ENCODE results near the gene PDZD4.

PDZD4 gene, protein sequence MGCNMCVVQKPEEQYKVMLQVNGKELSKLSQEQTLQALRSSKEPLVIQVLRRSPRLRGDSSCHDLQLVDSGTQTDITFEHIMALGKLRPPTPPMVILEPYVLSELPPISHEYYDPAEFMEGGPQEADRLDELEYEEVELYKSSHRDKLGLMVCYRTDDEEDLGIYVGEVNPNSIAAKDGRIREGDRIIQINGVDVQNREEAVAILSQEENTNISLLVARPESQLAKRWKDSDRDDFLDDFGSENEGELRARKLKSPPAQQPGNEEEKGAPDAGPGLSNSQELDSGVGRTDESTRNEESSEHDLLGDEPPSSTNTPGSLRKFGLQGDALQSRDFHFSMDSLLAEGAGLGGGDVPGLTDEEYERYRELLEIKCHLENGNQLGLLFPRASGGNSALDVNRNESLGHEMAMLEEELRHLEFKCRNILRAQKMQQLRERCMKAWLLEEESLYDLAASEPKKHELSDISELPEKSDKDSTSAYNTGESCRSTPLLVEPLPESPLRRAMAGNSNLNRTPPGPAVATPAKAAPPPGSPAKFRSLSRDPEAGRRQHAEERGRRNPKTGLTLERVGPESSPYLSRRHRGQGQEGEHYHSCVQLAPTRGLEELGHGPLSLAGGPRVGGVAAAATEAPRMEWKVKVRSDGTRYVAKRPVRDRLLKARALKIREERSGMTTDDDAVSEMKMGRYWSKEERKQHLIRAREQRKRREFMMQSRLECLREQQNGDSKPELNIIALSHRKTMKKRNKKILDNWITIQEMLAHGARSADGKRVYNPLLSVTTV

DNA sequence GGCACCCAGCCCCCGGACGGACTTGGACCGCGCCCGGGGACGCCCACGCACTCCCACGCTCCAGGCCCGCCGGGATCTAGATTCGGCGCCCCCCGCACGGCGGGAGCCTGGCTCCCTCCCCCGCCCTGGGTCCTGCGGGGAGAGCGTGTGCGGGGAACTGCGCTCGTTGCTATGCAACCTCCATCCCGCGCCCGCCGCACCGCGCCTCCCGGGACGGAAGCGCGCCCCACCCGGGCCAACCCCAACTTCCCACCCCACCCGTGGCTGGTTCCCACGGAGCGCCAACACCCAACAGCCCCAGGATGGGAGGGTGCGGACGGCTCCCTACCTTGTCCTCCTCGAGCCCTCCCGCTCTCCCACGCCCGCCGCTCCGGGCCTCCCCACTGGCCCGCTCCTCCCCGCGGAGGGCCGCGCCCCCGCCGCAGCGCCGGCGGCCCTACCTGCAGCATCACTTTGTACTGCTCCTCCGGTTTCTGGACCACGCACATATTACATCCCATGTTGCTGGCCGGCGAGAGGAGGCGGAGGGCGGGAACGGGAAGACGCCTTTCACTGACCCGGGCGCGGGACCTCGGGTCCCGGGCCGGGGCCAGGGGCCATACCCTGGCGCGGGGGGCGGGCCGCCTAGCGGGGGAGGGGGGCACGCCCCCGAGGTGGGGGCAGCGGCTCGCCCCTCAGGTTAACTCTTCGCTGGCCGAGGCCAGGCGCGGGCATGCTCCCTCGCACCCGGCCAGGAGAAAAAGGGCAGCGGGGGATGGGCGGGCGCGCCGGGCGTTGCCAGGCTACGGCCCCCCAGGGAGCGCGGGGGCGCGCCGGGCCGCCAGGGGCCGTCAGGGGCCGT lies at the start of gene PDZD4:
Gene PDZD4, minus strand, starts transcription at position 746 of the 841 bp plus-strand sequence. Its CDS starts 246 bp downstream, at position 500.
- DNase-seq (ENCODE audit: low read depth) = no peak

DNA sequence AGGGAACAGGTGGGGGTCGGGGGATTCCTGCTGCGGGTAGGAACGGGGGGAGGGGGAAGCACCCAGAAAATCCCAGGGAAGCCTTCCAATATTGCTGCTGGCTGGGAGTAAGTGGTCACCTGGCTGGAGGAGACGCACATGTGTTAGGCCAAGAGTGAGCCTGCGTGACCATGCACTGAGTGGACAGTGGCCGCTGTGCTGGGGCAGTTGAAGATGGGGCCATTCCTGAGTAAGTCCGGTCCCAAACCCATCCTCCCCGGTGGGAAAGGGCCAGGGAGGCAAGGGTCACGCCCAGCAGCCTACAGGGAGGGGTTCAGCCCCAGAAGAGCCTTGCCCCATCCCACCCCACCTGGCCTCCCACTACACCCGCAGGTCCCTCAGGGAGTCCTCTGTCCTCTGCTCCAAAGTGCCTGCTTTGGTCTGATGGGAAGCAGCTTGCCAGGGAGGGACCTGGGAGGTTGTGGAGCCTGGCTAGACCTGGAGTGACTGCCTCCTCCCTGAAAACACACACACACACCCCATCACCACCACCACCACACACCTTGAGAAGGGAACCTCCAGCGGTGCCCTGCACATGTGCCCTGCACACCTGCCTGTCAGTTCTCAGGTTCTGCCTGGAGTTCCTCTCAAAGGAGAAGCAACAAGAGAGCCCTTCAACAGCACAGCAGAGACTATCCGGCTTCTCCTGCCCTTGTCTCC lies 49.5 kb upstream of the PDZD4 start:
- no peak for DNase-seq (ENCODE audit: low read depth)

DNA sequence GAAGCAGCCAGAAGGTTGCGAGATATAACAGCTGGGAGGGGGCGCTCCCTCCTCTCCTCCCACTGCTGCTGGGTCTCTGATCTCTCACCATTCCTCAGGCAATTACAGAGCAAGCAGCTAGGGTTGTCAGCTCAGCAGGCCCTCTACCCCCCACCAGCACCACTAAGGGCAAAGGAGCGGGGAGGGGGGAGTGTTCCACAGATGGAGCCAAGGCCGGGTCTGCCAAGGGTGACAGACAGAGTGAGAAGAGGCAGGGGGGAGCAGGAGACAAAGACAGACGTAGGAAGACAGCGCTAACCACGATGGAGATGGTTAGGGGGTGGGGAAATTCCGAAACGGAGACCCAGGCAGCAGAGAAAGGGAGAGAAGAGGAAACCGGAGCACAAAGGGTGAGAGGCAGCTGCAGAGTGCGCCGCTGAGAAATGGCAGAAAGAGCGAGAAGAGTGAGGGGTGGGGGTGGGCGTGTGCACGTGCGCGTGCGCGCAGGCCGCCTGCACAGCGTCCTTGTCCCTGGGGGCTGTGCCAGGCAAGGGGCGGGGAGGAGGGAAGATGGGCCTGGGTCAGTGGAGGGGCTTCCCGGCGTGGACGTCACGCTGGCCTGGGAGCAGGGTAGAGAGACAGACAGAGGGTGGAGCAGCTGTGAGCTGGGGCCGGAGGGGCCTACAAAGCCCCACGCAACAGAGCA lies 48.8 kb upstream of the PDZD4 start:
- no peak for DNase-seq (ENCODE audit: low read depth)

DNA sequence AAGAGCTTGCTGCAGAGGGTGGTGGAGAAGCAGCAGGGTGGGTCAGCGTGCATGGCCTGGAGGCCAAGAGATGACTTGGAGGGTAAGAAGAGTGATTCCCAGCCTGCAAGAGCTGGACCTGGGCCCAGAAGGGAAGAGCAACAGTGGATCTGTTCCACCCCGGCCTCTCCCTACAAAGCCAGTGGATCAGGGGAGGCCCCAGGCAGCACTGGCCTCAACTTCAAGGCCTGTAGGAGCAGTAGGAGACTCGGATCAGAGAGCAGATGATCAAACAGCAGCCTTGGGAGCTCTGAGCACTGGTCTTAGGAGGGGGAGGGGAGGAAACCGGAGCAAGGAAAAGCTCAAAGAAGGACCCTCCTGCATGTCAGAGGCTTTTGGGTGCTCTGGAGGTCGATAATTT lies 48.0 kb upstream of the PDZD4 start:
- DNase-seq (ENCODE audit: low read depth) = no peak

DNA sequence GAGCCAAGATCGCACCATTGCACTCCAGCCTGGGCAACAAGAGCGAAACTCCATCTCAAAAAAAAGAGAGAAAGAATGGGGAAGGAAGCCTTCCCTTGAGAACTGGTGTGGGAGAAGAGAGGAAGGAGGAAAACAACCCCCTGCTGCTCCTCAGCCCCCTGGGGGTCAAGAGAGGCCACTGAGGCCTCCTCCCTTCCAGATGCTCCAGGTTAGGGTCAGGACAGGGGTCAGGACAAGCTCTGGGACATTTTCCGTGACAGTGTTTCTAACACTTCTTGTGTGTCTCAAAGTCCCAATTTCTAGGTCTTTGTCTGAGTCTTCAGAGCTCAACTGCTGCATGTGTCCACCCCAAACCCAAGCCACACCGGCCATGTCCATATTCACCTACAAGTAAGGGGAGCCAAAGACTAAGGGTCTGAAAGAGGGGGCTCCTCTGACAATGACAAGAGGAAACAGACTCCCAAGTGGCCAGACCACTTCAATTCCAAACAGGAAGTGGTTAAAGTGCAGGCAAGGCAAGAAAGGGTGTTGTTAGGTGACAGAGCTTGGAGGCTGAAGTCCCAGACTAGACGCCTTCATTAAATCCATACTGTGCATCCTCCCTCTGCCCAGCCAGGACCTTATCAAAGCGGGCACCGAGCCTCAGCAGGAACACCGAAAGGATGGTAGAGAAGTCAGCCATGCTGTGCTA lies 47.4 kb upstream of the PDZD4 start:
- no peak for DNase-seq (ENCODE audit: low read depth)

DNA sequence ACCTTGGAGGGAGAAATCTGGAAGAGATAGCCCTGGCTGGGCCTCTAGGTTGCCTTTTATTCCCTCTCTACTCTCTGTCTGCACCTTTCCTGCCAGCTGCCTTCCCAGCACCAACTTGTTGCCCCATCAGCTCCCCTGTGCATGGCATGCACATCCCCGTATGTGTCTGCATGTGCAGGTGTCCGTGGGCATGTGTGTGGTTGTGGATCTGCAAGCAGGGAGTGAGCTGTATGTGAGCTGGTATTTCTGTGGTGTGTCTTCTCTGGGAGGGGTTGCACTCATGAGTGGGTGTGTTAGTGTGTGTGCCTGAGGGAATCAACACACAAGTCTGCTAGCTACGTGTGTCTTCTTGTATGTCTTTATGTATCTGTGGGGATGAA lies 45.8 kb upstream of the PDZD4 start:
- no peak for DNase-seq (ENCODE audit: low read depth)

DNA sequence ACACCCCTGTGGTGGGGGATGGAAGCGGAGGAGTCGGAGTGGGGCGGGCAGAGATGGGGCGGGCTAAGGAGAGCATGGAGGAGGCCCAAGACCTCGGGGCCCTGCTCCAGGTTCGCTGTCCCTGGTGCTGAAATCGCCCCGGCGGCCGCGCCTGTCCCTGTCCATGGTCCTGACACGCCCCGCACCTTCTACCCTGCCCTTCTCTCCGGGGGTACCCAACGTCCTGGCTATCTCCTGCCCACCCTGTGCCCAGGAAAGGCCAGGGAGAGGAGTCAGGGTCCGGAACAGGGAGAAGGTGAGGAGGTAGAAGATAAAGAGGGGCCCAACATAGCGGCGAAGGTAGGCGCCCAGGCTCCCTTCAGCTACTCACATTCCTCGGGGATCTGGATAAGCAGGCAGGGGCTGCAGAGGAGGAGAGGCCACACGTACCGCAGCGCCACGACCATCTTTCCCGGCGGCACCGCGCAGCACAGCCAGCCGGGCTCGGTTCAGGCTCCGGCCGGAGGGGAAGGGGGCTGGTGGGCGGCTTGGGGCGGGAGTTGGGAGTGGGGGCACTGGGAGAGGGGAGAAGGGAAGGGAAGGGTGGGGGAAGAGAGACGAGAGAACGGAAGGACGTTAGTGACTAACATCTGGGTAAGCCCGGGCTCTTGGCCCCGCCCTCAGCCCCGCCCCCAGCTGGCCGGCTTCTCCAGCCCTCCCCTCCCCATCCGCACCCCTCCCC lies 45.2 kb upstream of the PDZD4 start:
- no peak for DNase-seq (ENCODE audit: low read depth)

DNA sequence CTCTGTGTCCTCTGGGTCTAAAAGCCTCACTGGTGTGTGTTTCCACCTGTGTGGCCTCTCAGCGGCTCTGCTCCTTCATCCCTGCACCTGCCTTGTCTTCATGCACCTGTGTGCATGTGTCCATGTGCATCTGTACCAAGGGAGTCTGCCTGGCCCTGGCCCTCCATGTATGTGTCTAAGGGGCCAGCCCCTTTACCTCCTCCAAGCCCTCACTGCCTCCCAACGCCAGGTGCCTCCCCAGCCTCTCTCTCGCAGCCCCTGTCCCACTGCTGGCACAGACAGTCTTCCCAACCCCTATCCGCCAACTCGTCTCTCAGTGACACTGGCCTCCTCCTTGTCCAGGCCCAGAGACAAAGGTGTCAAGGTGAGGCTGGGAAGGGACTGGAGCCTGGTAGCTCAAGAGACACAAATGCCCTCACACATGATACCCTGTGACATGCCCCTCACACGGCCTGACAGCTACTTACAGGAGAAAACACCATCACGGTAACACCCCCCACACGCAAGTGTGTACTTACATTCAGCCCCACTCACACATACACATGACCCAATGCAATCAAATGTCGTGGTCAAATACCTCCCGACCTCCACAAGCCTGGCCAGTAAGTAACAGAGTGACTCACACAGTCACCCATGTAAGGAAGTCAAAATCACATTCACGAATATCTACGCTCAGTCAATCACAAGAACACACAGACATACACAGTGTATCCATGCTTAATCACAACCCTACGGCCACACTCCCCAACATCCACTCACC lies 44.2 kb upstream of the PDZD4 start:
- DNase-seq (ENCODE audit: low read depth) = no peak

DNA sequence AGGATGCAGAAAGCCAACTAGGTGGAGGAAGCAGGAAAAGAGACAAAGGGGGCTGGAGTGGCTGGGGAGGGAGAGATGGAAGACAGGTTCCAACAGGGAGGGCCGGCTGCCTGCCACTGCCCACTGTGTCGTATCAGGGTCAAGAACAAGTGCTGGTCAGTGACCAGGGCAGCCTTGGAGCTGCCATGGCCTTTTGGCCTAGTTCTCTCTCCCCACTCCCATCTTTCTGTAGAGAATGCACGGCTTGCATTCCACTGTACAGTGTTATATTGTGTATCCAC lies 43.7 kb upstream of the PDZD4 start:
- no peak for DNase-seq (ENCODE audit: low read depth)

DNA sequence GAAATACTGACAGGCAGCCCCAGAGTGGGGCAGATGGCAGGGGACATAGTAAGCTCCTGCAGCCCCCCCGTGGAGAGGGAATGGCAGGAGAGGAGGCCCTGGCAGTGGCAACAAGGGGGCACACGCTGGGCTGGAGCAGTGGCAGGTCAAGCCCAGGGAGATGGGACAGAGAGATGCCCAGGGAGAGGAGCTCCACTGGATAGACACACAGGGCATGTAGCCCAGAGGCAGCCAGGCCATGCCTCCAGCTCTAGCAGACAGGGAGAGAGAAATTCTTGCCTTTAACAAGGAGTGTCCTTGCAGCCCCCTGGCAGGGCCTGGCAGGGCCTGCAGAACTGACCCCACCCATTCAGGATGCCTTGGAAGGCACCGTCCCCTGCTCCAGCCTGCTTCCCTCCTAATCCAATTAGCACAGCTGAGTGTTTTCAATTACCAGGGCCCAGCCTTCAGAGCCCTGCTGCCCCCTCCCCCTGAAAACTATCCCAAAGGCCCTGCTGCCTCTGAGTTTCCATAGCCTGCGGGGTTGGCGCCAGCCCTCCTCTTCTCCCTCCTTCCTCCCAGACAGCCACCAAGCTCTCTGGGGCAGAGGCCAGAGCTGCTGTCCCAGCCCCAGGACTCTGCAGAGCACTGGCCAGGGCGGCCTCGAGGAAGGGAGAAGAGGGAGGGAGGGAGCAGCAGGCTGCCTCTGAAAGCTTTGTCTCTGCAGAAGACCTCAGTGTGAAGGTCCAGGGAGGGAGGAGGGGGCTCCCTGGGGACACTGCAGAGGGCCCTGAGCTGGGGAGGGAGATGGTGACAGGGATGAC lies 43.1 kb upstream of the PDZD4 start:
- no peak for DNase-seq (ENCODE audit: low read depth)

DNA sequence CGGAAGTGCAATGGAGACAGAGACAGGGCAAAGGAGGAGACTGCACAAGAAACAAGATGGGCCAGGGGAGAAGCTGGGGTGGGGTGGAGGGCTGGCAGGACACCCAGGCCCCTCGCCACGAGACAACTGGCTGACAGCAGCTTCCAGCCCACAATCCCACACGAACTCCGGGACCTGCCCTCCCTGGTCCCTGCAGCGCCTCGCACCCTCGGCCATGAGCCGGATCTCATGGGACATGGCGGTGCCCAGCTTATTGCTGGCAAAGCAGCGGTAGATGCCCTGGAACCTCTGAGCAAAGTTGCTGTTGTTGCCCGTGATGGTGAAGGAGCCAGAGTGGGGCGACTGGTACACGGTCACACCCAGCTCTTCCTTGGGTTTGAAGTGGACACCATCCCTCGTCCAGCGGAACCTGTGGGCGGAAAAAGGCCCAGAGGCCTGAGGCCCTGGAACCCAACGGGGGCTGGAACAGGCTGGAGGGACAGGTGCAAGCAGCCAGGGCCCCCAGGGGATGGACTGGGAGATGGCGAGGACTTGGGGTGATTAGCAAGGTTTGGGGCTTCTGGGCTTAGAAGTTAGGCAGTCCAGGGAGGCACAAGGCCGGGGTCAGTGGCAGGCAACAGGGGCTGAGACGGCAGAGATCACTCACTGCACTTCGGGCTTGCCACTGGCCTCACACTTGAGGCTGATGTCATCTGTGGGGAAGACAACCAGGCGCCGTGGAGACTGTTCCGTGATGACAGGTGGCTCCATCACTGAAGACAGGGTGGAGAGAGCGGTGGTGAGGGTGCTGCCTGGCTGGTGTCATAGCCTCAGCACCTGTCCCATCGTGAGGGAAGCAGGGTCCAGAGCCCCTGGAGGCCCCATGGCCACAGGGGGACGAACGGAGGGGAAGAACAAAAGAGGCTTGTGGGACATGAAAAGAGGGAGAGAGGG lies 41.9 kb upstream of the PDZD4 start:
- DNase-seq (ENCODE audit: low read depth) = no peak

DNA sequence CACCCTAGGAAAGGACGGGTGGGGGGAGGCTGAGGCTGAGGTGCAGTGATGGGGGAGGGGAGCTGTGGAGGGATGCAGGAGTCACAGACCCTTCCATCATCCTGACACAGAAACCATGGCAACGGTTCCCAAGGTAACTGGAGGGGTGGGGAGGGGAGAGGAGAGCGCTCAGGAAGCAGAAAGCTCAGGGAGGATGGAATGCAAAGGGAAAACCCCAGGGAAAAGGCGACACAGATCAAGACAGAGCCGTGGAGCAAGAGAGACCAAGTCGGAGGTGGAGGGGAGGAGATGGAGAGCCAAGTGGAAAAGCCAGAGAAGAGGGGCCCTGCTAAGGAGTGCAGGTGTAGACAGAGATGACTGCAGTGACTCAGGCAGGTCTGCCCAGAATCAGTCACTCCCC lies 41.1 kb upstream of the PDZD4 start:
- no peak for DNase-seq (ENCODE audit: low read depth)

DNA sequence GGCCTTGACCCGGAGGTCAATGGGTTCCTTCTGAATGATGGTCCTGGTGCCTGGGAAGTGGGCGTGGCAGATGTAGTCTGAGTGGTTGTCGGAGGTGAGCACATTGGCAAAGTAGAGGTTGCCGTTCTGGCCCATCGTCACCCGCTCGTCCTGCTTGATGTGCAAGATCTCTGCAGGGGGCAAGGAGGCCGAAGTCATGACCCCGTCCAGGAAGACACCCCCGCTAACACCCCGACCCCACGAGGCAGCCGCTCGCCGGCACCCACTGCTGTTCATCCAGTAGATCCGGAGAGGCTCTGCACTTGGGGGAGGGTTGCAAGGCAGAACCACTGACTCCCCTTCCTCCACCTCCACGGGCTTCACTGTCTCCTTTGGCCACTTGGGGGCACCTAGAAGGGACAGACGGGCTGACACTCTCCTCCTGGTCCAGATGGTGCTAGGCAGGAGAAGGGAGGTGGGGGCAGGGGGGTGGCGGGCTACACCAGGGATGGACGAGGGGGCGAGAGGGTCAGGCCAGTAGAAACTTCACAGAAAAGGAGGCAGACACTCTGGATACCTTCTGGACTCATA lies 40.5 kb upstream of the PDZD4 start:
- no peak for DNase-seq (ENCODE audit: low read depth)

DNA sequence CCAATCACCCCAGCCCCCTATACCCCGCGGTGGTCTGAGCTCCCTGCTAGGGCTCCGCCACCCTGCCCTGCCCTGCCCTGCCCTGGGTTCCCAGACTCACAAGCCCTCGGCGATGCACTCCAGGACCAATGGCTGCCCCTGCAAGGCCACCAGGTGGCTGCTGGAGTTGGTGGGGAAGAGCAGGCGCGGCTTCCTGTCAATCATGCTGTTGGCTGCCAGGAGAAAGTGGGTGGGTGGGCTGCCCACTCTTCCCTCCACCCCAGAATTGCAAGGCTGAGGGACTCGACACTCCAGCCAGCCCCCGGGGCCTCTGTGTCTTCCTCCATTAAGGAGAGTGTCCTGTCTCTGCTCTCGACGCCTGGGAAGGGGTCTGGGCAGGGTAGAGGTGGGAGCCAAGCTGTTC lies 39.9 kb upstream of the PDZD4 start:
- no peak for DNase-seq (ENCODE audit: low read depth)

DNA sequence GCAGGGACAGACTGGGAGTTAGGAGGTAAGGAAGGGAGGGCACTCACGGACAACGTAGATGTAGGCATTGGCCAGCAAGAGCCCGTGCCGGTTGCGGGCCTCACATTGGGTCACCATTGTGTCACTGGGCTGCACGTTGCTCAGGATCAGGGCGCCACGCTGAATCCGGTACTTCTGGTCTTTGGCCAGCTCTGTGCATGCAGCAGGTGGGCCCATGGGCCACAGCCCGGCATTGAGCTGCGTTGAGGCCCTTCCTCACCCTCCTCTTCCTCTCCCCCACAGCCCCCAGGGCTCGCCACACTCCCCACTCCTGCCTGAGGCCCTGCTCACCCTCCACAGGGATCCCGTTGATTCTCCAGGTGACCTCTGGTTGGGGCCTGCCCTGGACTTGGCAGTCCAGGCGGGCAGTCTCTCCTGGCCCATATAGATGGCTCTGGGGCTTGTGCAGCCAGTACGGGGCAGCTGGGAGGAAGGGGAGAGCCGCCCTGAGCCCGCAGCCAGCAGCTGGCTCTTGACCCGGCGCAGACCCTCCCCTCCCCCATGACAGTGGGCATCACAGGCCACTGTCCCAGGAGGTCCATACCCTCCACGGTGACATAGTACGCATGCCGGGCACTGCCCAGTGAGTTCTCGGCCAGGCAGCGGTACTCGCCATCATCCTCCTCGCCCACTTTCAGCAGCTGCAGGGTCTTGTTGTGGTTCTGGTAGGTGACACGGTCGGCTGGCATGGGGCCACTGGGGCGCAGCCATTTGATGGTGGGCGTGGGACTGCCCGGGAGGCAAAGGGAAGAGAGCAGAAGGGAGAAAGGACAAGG lies 39.3 kb upstream of the PDZD4 start:
- DNase-seq (ENCODE audit: low read depth) = no peak
